ENCODE data around the gene PIANP. TPM values are rescaled to one million over a fixed set of nuclear protein-coding genes. Genes with fewer than 3 reads are reported as not detected.
"Not testable (repeated sequence)": the region's sequence is repeated elsewhere in the genome, so short reads cannot be mapped to it uniquely, and the experiment has no call there.

PIANP gene
- total and polyA plus RNA-seq, 4 experiments from 2014 or later: 0.61 to 1.5 (median 1.00) TPM

DNA sequence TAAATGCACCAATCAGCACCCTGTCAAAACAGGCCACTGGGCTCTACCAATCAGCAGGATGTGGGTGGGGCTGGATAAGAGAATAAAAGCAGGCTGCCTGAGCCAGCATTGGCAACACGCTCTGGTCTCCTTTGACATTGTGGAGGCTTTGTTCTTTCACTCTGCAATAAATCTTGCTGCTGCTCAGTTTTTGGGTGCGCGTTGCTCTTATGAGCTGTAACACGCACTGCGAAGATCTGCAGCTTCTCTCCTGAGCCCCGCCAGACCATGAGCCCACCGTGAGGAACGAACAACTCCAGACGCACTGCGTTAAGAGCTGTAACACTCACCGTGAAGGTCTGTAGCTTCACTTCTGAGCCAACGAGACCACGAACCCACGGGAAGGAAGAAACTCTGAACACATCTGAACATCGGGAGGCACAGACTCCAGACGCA, 8.4 kb upstream of the PIANP start:
- no peaks in the 10 kb centered on the region for H3K36me3 Mint-ChIP-seq
- CTCF ChIA-PET (ENCODE audit: partially characterized antibody): no interaction called here
- H3K4me1 Mint-ChIP-seq: peaks cover 4 to 8% (median 6%) of the 10 kb centered on the region in 4 donors
- Histone ChIP-seq H3K9me3 (ENCODE audit: control insufficient read depth in 1 of 2, low read length in 2 of 2) (no peaks in the 10 kb centered on the region), H3K4me1 (ENCODE audit: insufficient read depth, low read length) (no peaks in the 10 kb centered on the region), H3K36me3 (ENCODE audit: insufficient read depth, low read length) (no peaks in the 10 kb centered on the region), H3K27ac (ENCODE audit: low read depth, low read length) (no peak overlapping the region), H3K27me3 (ENCODE audit: insufficient read depth, low read length) (no peaks in the 10 kb centered on the region), H3K4me3 (ENCODE audit: low read length in 2 of 2) (no peak overlapping the region)
- intact Hi-C loops (cut with micrococcal nuclease): no loop called here
- H3K27me3 Mint-ChIP-seq: peaks cover 11 to 20% of the 10 kb centered on the region in 2 donors
- POLR2A ChIA-PET (ENCODE audit: partially characterized antibody): no interaction called here
- H3K27ac Mint-ChIP-seq: peak overlapping the region; percentile 32 to 92 (median 54)
- H3K4me3 Mint-ChIP-seq: peak overlapping the region; percentile 46 to 91 (median 76)
- peak in 2 of 5 donors; percentile 21 to 62 for DNase-seq
- H3K9me3 Mint-ChIP-seq: no peaks in the 10 kb centered on the region

DNA sequence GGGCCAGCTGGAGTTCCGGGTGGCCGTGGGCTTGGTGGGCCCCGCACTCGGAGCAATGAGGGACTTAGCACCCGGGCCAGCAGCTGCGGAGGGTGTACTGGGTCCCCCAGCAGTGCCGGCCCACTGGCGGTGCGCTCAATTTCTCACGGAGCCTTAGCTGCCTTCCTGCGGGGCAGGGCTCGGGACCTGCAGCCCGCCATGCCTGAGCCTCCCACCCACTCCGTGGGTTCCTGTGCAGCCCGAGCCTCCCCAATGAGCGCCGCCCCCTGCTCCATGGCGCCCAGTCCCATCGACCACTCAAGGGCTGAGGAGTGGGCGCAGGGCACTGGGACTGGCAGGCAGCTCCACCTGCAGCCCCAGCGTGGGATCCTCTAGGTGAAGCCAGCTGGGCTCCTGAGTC, 7.7 kb upstream of the PIANP start:
- POLR2A ChIA-PET (ENCODE audit: partially characterized antibody); H3K27me3 ChIP-seq (ENCODE audit: insufficient read depth, low read length); H3K9me3 Mint-ChIP-seq; H3K36me3 Mint-ChIP-seq; H3K9me3 ChIP-seq (ENCODE audit: control insufficient read depth in 1 of 2, low read length in 2 of 2); DNase-seq; H3K36me3 ChIP-seq (ENCODE audit: insufficient read depth, low read length); CTCF ChIA-PET (ENCODE audit: partially characterized antibody); H3K27ac ChIP-seq (ENCODE audit: low read depth, low read length); H3K4me3 ChIP-seq (ENCODE audit: low read length in 2 of 2); intact Hi-C loops (cut with micrococcal nuclease); H3K4me1 ChIP-seq (ENCODE audit: insufficient read depth, low read length); H3K4me3 Mint-ChIP-seq; H3K27ac Mint-ChIP-seq: not testable (repeated sequence)
- Mint-ChIP-seq H3K4me1 (peaks cover 4 to 13% (median 6%) of the 10 kb centered on the region in 4 donors), H3K27me3 (peaks cover 15 to 27% of the 10 kb centered on the region in 2 donors)

- no peaks in the 10 kb centered on the region for H3K9me3 ChIP-seq (ENCODE audit: control insufficient read depth in 1 of 2, low read length in 2 of 2)
- ChIA-PET CTCF (ENCODE audit: partially characterized antibody) (no interaction called here), POLR2A (ENCODE audit: partially characterized antibody) (no interaction called here)
- no peak overlapping the region for H3K27ac ChIP-seq (ENCODE audit: low read depth, low read length)
- Mint-ChIP-seq H3K27ac (peak overlapping the region in 1 of 7 donors; percentile 23), H3K27me3 (peaks cover 36 to 42% of the 10 kb centered on the region in 2 donors), H3K4me3 (peak overlapping the region in 1 of 8 donors; percentile 63), H3K4me1 (peaks cover 14 to 31% (median 19%) of the 10 kb centered on the region in 4 donors), H3K36me3 (no peaks in the 10 kb centered on the region), H3K9me3 (no peaks in the 10 kb centered on the region)
- H3K36me3 ChIP-seq (ENCODE audit: insufficient read depth, low read length): no peaks in the 10 kb centered on the region
- peaks cover 14% of the 10 kb centered on the region for H3K4me1 ChIP-seq (ENCODE audit: insufficient read depth, low read length)
- intact Hi-C loops (cut with micrococcal nuclease): no loop called here
- DNase-seq: no peak
- H3K27me3 ChIP-seq (ENCODE audit: insufficient read depth, low read length): peaks cover 17% of the 10 kb centered on the region
- H3K4me3 ChIP-seq (ENCODE audit: low read length in 2 of 2): no peak overlapping the region
Measured at GRCh38 chr12:6703631-6704030, 3.0 kb upstream of the PIANP start.

DNA sequence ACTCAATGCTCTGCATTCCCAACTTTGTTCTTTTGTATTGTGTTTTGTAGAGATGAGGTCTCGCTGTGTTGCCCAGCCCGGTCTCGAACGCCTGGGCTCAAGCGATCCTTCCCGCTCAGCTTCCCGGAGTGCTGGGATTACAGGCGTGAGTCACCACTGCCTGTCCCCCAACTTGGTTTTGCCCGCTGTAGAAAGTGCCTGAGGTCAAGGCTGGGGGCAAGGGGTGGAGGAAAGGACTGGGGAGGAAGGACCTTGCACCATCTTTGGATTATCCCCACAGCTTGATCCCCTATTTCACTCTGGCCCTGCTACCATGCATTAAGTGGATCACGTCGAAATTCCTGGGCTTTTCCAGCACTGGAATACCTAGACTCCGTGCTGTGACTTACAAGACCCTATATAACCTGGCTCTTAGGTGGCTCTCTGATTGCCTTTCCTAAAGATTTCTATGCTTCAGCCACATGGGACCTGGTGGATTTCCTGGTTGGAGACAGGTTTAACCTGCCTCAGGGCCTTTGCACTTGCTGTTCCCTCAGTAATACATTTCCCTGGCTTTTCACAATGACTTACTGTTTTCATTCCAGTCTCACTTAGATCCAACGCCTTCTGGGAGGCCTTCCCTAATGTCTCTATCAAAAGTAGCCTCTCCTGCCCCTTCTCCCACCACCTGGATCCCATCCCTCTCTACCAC, 608 bp upstream of the PIANP start:
- H3K4me1 ChIP-seq (ENCODE audit: insufficient read depth, low read length): peaks cover 18% of the 10 kb centered on the region
- peak overlapping the region; percentile 59 to 86 (median 78) for H3K4me3 Mint-ChIP-seq
- ChIA-PET CTCF (ENCODE audit: partially characterized antibody) (interaction anchor here (0.5 kb wide), 1 partner anchor 18 kb away, joined by 3 read pairs; no protein-coding TSS in a partner anchor), POLR2A (ENCODE audit: partially characterized antibody) (no interaction called here)
- H3K36me3 ChIP-seq (ENCODE audit: insufficient read depth, low read length): no peaks in the 10 kb centered on the region
- H3K27ac ChIP-seq (ENCODE audit: low read depth, low read length): no peak overlapping the region
- intact Hi-C loops (cut with micrococcal nuclease): no loop called here
- peaks cover 17% of the 10 kb centered on the region for H3K27me3 ChIP-seq (ENCODE audit: insufficient read depth, low read length)
- H3K4me3 ChIP-seq (ENCODE audit: low read length in 2 of 2): peak overlapping the region; percentile 22 to 42
- no peak for DNase-seq
- H3K9me3 ChIP-seq (ENCODE audit: control insufficient read depth in 1 of 2, low read length in 2 of 2): no peaks in the 10 kb centered on the region
- no peaks in the 10 kb centered on the region for H3K36me3 Mint-ChIP-seq
- peak overlapping the region in 5 of 7 donors; percentile 13 to 79 (median 64) for H3K27ac Mint-ChIP-seq
- no peaks in the 10 kb centered on the region for H3K9me3 Mint-ChIP-seq
- H3K4me1 Mint-ChIP-seq: peaks cover 17 to 37% (median 25%) of the 10 kb centered on the region in 4 donors
- peaks cover 36 to 42% of the 10 kb centered on the region in 2 donors for H3K27me3 Mint-ChIP-seq

GRCh38 chr12:6699989-6700645, 498 bp downstream of the PIANP start:
- ChIA-PET CTCF (ENCODE audit: partially characterized antibody) (no interaction called here), POLR2A (ENCODE audit: partially characterized antibody) (interaction anchor here (0.8 to 3.1 kb wide), 4 partner anchors 11 to 152 kb away, joined by 3 to 25 read pairs (median 6); partner anchors contain the start of genes COPS7A, USP5 and ZNF384)
- no peaks in the 10 kb centered on the region for H3K36me3 Mint-ChIP-seq
- DNase-seq: no peak
- Histone ChIP-seq H3K27ac (ENCODE audit: low read depth, low read length) (peak overlapping the region; percentile 30), H3K9me3 (ENCODE audit: control insufficient read depth in 1 of 2, low read length in 2 of 2) (no peaks in the 10 kb centered on the region), H3K36me3 (ENCODE audit: insufficient read depth, low read length) (no peaks in the 10 kb centered on the region), H3K27me3 (ENCODE audit: insufficient read depth, low read length) (peaks cover 17% of the 10 kb centered on the region), H3K4me1 (ENCODE audit: insufficient read depth, low read length) (peaks cover 18% of the 10 kb centered on the region), H3K4me3 (ENCODE audit: low read length in 2 of 2) (no peak overlapping the region)
- intact Hi-C loops (cut with micrococcal nuclease): no loop called here
- no peaks in the 10 kb centered on the region for H3K9me3 Mint-ChIP-seq
- peak overlapping the region in 4 of 7 donors; percentile 19 to 86 (median 66) for H3K27ac Mint-ChIP-seq
- peaks cover 33 to 40% of the 10 kb centered on the region in 2 donors for H3K27me3 Mint-ChIP-seq
- peak overlapping the region; percentile 41 to 85 (median 74) for H3K4me3 Mint-ChIP-seq
- peaks cover 17 to 37% (median 25%) of the 10 kb centered on the region in 4 donors for H3K4me1 Mint-ChIP-seq

- Histone ChIP-seq H3K9me3 (ENCODE audit: control insufficient read depth in 1 of 2, low read length in 2 of 2) (no peaks in the 10 kb centered on the region), H3K4me3 (ENCODE audit: low read length in 2 of 2) (no peak overlapping the region), H3K27me3 (ENCODE audit: insufficient read depth, low read length) (peaks cover 17% of the 10 kb centered on the region), H3K36me3 (ENCODE audit: insufficient read depth, low read length) (no peaks in the 10 kb centered on the region), H3K4me1 (ENCODE audit: insufficient read depth, low read length) (peaks cover 18% of the 10 kb centered on the region), H3K27ac (ENCODE audit: low read depth, low read length) (no peak overlapping the region)
- ChIA-PET CTCF (ENCODE audit: partially characterized antibody) (interaction anchor here (0.8 kb wide), 1 partner anchor 129 kb away, joined by 3 read pairs; no protein-coding TSS in a partner anchor), POLR2A (ENCODE audit: partially characterized antibody) (interaction anchor here (0.8 to 3.1 kb wide), 4 partner anchors 10 to 153 kb away, joined by 3 to 25 read pairs (median 6); partner anchors contain the start of genes COPS7A, USP5 and ZNF384)
- H3K36me3 Mint-ChIP-seq: no peaks in the 10 kb centered on the region
- H3K27ac Mint-ChIP-seq: peak overlapping the region; percentile 19 to 90 (median 75)
- H3K4me3 Mint-ChIP-seq: peak overlapping the region; percentile 57 to 85 (median 74)
- H3K4me1 Mint-ChIP-seq: peaks cover 17 to 37% (median 26%) of the 10 kb centered on the region in 4 donors
- no peak for DNase-seq
- H3K9me3 Mint-ChIP-seq: no peaks in the 10 kb centered on the region
- peaks cover 33 to 36% of the 10 kb centered on the region in 2 donors for H3K27me3 Mint-ChIP-seq
- intact Hi-C loops (cut with micrococcal nuclease): no loop called here
Measured at GRCh38 chr12:6699259-6699988, 1.2 kb downstream of the PIANP start.

Data from CD4-positive, alpha-beta memory T cell (primary cell).